Spleen (tissue), 7 donors: ENCODE data around the gene TMEM63B.

ENCODE experiments used
- POLR2A ChIP-seq, 3 donors: fragments of 450-650 bp; IDR thresholded peaks; one replicate each; pipeline ENCODE4 v1.5.1; 2017; ENCODE audit warnings: antibody characterized with exemption in 3 of 3, mild to moderate bottlenecking in 1 of 3
- TF ChIP-seq, protein P1 (sequence below), 11 experiments: fragments of 200-600 bp in 7 of 11; fragments of 450-650 bp in 4 of 11; sonication (generic) in 4 of 11; IDR thresholded peaks in 8 of 11; conservative IDR thresholded peaks in 3 of 11; 1 replicate in 7 of 11; 2 replicates in 4 of 11; pipeline versions ENCODE4 v1.4.0 to v1.8.0; 2016 to 2021; ENCODE audit warnings: antibody characterized with exemption in 11 of 11, inconsistent platforms in 4 of 11, mild to moderate bottlenecking in 1 of 11
- donor health status: DM: no; HTN: no; CAD: no; lungs with moderate emphysema.
- donor health status: DM: no; HTN: no; CAD: no.
- donor health status: DM: no; HTN: no; CAD: no.

DNA sequence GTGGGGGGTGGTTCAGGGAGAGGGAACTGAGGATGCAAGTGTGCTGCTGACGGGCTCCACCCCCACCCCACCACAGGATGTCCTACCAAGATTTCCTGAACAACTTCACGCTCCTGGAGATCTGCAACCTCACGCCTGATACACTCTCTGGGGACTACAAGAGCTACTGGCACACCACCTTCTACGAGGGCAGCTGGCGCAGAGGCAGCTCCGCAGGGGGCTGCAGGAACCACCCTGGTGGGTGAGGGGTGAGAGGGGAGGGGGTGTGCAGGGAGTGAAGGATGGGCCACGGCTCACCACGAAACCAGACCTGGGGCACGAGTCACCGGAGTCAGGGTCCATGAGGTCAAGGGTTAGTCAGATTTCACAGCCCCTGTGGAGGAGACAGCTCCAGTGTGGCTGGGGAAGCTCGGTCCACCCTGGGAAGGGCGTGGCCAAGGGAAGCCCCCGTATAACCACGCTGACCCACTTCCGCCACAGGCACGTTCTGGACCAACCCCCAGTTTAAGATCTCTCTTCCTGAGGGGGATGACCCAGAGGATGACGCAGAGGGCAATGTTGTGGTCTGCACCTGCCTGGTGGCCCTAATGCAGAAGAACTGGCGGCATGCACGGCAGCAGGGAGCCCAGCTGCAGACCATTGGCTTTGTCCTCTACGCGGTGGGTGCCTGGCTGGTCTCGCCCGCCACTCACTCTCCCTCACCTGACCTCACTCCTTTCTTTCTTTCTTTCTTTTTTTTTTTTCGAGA is 49.6 kb downstream of the TMEM63B start:
- TF ChIP-seq, protein P1, sequence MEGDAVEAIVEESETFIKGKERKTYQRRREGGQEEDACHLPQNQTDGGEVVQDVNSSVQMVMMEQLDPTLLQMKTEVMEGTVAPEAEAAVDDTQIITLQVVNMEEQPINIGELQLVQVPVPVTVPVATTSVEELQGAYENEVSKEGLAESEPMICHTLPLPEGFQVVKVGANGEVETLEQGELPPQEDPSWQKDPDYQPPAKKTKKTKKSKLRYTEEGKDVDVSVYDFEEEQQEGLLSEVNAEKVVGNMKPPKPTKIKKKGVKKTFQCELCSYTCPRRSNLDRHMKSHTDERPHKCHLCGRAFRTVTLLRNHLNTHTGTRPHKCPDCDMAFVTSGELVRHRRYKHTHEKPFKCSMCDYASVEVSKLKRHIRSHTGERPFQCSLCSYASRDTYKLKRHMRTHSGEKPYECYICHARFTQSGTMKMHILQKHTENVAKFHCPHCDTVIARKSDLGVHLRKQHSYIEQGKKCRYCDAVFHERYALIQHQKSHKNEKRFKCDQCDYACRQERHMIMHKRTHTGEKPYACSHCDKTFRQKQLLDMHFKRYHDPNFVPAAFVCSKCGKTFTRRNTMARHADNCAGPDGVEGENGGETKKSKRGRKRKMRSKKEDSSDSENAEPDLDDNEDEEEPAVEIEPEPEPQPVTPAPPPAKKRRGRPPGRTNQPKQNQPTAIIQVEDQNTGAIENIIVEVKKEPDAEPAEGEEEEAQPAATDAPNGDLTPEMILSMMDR (IDR thresholded peaks at IDR 0.05 in 8 of 11, conservative IDR thresholded peaks at IDR 0.05 in 3 of 11) = no peak
- TF ChIP-seq POLR2A (IDR thresholded peaks at IDR 0.05) = no peak
